ENCODE data around the gene PLSCR4.

- TF ChIP-seq CTCF (IDR thresholded peaks at IDR 0.05) (no peak), POLR2A (IDR thresholded peaks at IDR 0.05) (no peak)
Measured at GRCh38 chr3:146184241-146185015, 66.5 kb downstream of the PLSCR4 start.

Data from heart left ventricle (tissue), 13 donors.